ENCODE data around the gene TNFRSF4.
"Not testable (repeated sequence)": the region's sequence is repeated elsewhere in the genome, so short reads cannot be mapped to it uniquely, and the experiment has no call there.

The TNFRSF4 gene

GRCh38 chr1:1213345-1214265 lies at the start of gene TNFRSF4:
TSS of gene TNFRSF4 (minus strand) at chr1:1214153. CDS start at chr1:1214127, 26 bp downstream.
- peak; percentile 64 to 80 (median 70) for DNase-seq

GRCh38 chr1:1262758-1263157 lies 48.8 kb upstream of the TNFRSF4 start:
- no peak for DNase-seq

GRCh38 chr1:1262071-1262470 lies 48.1 kb upstream of the TNFRSF4 start:
- no peak for DNase-seq

GRCh38 chr1:1260843-1261560 lies 47.0 kb upstream of the TNFRSF4 start:
- DNase-seq = no peak

GRCh38 chr1:1259951-1260600 lies 46.1 kb upstream of the TNFRSF4 start:
- peak; percentile 39 to 65 (median 53) for DNase-seq

- no peak for DNase-seq
These were observed 45.6 kb upstream of the TNFRSF4 start for GRCh38 chr1:1259540-1259939.

GRCh38 chr1:1259119-1259488 lies 45.2 kb upstream of the TNFRSF4 start:
- no peak for DNase-seq

GRCh38 chr1:1256956-1257871 lies 43.3 kb upstream of the TNFRSF4 start:
- DNase-seq = no peak

GRCh38 chr1:1255611-1256010 lies 41.7 kb upstream of the TNFRSF4 start:
- DNase-seq = no peak

- no peak for DNase-seq
These were observed 41.1 kb upstream of the TNFRSF4 start for GRCh38 chr1:1255078-1255477.

GRCh38 chr1:1254667-1254998 lies 40.7 kb upstream of the TNFRSF4 start:
- DNase-seq = no peak

GRCh38 chr1:1253972-1254666 lies 40.2 kb upstream of the TNFRSF4 start:
- DNase-seq = no peak

- DNase-seq = no peak
These were observed 39.4 kb upstream of the TNFRSF4 start for GRCh38 chr1:1253314-1253713.

GRCh38 chr1:1250786-1251284 lies 36.9 kb upstream of the TNFRSF4 start:
- DNase-seq = no peak

GRCh38 chr1:1248009-1248913 lies 34.3 kb upstream of the TNFRSF4 start:
- DNase-seq = not testable (repeated sequence)

- DNase-seq = no peak
These were observed 33.5 kb upstream of the TNFRSF4 start for GRCh38 chr1:1247341-1247913.

GRCh38 chr1:1246577-1247340 lies 32.8 kb upstream of the TNFRSF4 start, which contains the start of gene C1QTNF12:
TSS of gene C1QTNF12 (minus strand) at chr1:1246722. CDS start at chr1:1246690, 32 bp downstream.
- DNase-seq = peak in 2 of 3 donors; percentile 18 to 43

GRCh38 chr1:1245817-1246576 lies 32.0 kb upstream of the TNFRSF4 start:
- DNase-seq = no peak
